Coronary artery (tissue), 2 donors: ENCODE measurements around the gene PTPN21.

Experiments
- DNase-seq: peaks from one replicate; pipeline ENCODE4 v3.0.0-alpha.2; 2017; ENCODE audit warnings: low spot score
- H3K27ac ChIP-seq, 2 donors: fragments of 200-600 bp; sonication (generic); one replicate each; pipeline ENCODE4 v1.5.1; 2016 to 2019
- H3K4me3 ChIP-seq: fragments of 200-600 bp; sonication (generic); 2 replicates; pipeline ENCODE4 v1.5.1; 2016; ENCODE audit warnings: mild to moderate bottlenecking, moderate library complexity
- CTCF ChIP-seq: fragments of 200-600 bp; sonication (generic); IDR thresholded peaks from one replicate; pipeline ENCODE4 v1.5.1; 2019; ENCODE audit warnings: antibody characterized with exemption

PTPN21 gene

GRCh38 chr14:88554457-88555286 lies at the start of gene PTPN21:
TSS of gene PTPN21 (minus strand) at chr14:88555007. CDS start at chr14:88550417, 4,590 bp downstream.
- H3K4me3 ChIP-seq = peak within 1 kb of the TSS; percentile 89
- peak; percentile 84 for DNase-seq
- TF ChIP-seq CTCF = no peak
- peak within 1 kb of the TSS; percentile 83 to 94 for H3K27ac ChIP-seq

- no peak for DNase-seq
- Histone ChIP-seq H3K4me3 (no peak overlapping the region), H3K27ac (no peak overlapping the region)
- TF ChIP-seq CTCF = no peak
These were observed 49.4 kb upstream of the PTPN21 start for GRCh38 chr14:88604212-88604611.

GRCh38 chr14:88599761-88600439 lies 45.1 kb upstream of the PTPN21 start:
- Histone ChIP-seq H3K27ac (no peak overlapping the region), H3K4me3 (no peak overlapping the region)
- DNase-seq = no peak
- TF ChIP-seq CTCF = no peak

GRCh38 chr14:88599326-88599725 lies 44.5 kb upstream of the PTPN21 start:
- Histone ChIP-seq H3K27ac (no peak overlapping the region), H3K4me3 (no peak overlapping the region)
- no peak for DNase-seq
- TF ChIP-seq CTCF = no peak

- no peak overlapping the region for H3K27ac ChIP-seq
- TF ChIP-seq CTCF = no peak
- DNase-seq = no peak
- no peak overlapping the region for H3K4me3 ChIP-seq
These were observed 43.4 kb upstream of the PTPN21 start for GRCh38 chr14:88598097-88598675.

- H3K4me3 ChIP-seq = no peak overlapping the region
- no peak for DNase-seq
- no peak for TF ChIP-seq CTCF
- H3K27ac ChIP-seq = no peak overlapping the region
These were observed 42.8 kb upstream of the PTPN21 start for GRCh38 chr14:88597601-88598000.
